Activated naive CD4-positive, alpha-beta T cell (primary cell): ENCODE data around the gene ZNF527.
"Not testable (repeated sequence)": the region's sequence is repeated elsewhere in the genome, so short reads cannot be mapped to it uniquely, and the experiment has no call there.

Experiments used
- DNase-seq, 4 experiments: peaks; one replicate each; lab custom pipeline; 2025; lab: John Stamatoyannopoulos, UW

Gene ZNF527

DNA sequence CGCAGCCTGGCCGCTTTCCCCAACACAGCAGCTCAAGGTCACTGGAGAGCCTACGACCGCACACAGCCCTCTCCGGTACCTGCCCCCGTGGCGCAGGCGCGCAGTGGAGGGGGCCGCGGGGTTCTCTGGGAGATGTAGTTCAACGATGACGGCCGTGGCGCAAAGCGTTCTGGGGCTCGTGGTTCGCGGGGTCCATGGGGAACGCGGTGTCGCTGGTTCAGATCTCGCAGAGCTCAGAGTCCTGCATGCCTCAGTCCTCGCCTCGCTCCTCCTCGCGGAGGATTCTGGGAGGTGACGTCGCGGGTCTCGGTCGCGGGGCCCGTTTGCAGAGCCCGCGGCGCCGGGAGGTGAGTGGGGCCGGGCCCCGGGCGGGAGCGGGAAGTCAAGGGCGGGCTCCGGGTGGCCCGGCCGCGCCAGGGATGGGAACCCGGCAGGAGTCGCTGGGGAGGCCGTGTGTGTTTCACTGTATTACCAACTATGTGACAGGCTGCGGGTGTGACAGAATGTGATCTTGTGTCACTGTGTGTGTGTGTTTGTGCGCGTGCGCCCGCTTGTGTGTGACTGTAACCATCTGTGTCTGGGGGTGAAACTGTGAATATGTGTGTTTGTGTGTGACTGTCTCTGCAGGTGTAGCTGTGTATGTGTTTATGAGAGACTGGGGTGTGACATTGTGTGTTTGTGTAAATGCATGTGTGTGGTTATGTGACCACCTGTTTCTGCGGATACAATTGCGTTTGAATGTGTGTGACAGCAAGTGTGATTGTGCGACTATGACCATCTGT lies at the start of gene ZNF527:
Gene ZNF527, plus strand, starts transcription at position 220 of the 782 bp plus-strand sequence. CDS start 3,100 bp downstream, outside the sequence.
- peak; percentile 88 to 96 (median 93) for DNase-seq

DNA sequence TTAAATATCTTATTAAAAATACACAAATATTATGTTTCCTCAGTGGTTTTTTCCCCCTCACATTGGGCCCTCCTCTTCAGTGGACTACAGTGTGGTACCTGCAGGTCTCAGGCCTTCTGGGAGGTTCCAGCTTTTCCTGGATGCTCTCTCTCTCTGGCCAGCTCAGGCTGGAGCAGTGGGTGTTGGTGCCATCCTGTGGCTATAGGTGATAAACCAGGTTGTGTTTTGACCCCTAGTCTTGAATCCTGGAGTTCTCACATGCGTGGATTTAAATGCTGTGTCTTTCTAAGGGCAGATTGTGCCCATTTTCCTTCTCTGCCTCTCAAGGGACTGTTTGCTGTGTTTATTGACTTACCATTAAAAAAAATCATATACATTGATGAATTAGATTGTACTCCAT lies 41.2 kb upstream of the ZNF527 start:
- no peak for DNase-seq

DNA sequence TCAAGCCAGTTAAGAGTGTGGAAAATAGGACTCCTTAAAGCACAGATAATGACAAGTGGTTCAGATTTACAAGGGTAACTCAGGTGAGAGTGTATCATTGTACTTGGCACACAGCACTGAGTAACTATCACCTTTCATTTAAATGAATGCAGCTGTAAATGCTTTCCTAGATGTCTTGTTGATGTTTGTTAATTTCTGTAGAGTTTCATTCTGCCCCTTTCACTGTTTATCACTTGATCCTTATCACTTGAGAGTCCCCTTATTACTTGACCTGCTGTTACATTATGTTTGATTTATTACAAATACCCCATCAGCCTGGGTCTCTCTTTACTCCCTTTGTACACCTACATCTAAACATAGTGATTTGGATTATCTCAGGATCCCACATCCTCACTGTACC lies 38.1 kb upstream of the ZNF527 start:
- DNase-seq = no peak

DNA sequence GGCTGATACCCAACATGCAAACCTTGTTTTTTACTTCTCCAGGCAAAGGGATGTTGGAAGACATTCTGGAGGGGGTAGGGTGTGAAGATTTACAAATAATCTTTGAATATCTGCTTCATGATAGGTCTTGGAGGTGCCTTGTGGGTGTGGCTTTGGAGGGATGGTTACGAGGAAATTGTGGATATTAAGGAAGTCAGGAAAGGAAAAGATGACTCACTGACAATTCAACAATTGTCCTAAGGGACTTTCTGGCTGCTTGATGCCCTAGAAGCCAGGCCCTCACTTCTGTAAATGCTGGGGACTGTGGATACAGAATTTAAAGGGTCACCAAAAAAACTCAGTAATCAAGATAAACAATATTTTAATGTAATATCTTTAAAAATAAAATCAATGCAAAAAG lies 37.4 kb upstream of the ZNF527 start:
- DNase-seq = no peak

DNA sequence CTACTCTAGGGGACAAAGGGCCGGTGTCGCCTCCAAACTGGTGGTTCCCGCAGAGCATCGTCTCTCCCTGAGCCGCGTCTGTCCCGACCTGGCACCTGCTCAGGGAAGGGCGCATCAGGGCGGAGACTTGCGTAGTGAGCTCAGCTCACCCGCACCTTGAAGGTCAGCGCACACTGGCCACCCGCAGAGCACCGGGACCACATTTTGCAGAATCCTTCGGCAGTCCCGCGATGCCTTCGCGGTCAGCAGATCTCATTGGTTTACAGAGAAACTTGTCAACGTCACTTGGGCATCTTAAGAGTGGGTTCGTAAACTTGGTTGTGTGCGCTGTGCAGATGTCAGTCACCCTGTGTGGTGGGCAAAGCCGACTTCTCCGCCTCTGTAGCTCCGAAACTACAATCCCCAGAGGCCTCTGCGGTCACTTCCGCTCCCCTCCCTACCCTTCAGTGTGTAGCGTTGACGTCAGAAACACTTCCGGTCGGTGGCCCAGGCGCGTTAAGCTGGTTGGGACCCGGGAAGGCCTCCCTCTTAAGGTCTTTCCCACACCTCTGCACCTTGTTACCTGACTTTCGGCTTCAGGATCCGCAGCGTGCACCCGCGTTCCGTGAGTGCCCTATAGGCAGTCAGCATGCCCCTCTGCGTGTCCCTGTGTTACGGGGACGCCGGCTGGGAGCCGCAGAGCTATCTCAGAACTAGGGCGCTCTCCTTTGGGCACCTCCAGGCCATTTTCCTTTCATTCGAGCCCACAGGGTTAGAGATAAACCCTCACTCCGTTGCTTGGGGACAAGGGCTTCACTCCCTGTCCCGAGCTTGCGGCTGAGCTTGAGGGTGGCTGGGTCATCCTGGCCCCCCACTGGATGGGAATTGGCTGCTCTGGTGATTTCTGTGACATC lies 36.5 kb upstream of the ZNF527 start:
- peak; percentile 29 to 70 (median 52) for DNase-seq

DNA sequence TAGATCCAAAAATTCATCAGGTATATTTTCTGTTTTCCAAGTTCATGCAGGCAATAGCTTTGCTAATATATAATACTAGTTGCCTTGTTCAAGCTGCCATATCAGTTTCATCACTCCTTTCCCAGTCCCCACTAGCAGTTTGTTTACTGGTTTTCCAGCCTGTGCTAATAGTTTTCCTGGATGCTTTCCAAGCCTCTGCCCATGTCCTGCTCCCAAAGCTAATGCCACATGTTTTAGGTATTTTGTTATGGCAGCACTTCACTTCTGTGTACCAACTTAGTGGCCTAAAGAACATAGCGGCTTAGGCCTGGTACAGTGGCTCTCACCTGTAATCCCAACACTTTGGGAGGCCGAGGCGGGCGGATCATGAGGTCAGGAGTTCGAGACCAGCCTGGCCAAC lies 28.1 kb upstream of the ZNF527 start:
- DNase-seq = no peak

DNA sequence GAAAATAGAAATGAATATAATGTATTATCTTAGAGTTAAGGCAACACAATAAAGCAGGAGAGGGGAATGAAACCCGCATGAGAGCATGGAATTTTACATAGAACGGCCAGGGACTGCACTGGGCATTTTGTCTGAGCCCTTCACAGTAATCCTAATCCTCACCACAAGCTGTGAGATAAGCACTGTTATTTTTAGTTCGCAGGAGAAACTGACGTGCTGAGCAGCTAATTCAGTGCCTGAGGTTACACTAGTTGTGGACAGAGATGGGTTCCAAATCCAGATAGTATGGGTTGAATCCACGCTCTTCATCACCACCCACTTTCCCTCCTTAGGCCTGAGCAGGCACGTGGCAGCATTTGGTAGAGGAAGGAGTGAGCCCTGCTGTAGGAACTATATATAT lies 24.8 kb upstream of the ZNF527 start:
- no peak for DNase-seq

DNA sequence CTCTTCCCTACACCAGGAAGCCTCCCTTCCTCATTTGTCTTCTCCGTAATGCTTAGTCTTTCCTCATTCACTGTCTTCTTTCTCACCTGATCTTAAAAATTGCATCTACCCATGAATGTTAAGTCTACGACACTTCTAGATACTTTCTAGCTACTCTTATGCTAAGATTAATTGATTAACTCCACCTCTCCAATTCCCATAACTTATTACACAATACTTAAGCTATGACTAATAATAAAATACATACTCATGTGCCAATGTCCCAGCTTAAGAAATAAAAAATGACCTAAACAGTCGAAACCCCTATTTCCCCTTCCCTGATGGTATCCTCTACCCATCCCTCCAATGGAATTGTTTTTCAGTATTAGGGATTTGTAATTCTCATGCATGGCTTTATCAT lies 22.8 kb upstream of the ZNF527 start:
- DNase-seq = no peak

DNA sequence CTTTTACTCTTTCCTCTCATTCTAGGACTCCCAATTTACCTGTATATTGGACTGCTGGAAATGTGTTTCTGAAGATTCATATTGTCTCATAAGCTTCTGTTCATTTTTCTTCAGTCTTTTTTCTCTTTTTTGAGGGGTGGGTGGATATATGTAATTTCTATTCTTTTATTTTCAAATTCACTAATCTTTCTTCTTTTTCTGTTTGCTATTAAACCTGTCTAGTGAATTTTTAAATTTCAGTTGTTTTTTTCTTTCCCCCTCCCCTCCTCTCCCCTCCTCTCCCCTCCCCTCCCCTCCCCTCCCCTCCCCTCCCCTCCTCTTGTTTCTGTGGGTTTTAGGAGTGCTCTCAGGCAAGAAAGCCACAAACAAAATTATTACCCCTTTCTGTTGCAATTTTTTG lies 16.9 kb upstream of the ZNF527 start:
- DNase-seq = no peak

DNA sequence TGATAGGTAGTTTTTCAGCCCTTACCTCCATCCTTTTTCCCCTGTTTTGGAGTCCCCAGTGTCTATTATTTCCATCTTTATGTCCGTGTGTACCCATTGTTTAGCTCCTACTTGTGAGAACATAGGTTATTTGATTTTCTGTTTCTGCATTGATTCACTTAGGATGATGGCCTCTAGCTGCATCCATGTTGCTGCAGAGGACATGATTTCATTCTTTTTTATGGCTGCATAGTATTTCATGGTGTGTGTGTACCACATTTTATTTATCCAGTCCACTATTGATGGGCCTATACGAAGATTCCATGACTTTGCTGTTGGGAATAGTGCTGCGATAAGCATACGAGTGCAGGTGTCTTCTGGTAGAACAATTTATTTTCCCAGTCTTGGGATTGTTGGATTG lies 15.0 kb upstream of the ZNF527 start:
- no peak for DNase-seq

DNA sequence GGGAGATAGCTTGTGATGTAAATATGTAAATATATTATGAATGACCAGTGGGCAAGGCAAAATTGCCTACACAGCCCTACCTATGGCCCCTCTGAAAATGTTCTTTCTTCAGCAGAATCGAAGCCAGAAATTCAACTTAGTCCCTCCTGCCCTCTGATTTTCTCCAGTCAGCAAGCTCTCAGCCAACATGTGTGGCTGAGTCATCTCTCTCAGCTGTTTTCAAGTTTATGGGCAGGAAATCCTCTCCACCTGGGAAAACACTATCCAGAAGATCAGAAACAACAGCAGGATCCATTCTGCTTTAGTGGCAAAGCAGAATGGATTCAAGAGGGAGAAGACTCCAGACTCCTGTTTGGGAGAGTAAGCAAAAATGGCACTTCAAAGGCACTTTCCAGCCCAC lies 8.9 kb upstream of the ZNF527 start:
- DNase-seq = no peak

DNA sequence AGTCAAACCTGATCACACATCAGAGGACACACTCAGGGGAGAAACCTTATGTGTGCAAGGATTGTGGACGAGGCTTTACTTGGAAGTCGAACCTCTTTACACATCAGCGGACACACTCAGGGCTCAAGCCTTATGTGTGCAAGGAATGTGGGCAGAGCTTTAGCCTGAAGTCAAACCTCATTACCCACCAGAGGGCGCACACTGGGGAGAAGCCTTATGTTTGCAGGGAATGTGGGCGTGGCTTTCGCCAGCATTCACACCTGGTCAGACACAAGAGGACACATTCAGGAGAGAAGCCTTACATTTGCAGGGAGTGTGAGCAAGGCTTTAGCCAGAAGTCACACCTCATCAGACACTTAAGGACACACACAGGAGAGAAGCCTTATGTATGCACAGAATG lies 8.2 kb upstream of the ZNF527 start:
- DNase-seq = no peak

DNA sequence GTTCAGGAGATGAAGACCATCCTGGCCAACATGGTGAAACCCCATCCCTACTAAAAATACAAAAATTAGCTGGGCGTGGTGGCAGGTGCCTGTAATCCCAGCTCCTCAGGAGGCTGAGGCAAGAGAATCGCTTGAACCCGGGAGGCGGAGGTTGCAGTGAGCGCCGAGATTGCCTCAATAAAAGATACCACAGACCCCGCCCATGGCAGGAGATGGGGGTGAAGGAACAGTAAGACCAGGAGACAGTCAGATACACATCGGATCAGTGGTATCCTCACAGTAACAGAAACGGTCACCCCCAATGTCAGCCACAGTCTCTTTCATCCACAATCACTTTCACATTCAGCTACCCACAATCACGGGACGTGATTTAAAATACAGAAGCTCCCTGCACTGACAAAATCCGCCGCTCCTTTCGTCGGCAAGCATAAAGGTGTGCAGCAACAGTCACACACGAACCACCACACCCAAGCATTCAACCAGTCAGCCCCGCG lies 466 bp upstream of the ZNF527 start:
- not testable (repeated sequence) for DNase-seq

DNA sequence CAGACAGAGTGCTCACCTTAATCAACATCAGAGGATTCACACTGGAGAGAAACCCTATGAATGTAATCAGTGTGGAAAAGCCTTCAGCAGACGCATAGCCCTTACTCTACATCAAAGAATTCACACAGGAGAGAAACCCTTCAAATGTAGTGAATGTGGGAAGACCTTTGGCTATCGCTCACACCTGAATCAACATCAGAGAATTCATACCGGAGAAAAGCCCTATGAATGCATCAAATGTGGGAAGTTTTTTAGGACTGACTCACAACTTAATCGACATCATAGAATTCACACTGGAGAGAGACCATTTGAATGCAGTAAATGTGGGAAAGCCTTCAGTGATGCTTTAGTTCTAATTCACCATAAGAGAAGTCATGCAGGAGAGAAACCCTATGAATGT lies 18.3 kb downstream of the ZNF527 start:
- no peak for DNase-seq

DNA sequence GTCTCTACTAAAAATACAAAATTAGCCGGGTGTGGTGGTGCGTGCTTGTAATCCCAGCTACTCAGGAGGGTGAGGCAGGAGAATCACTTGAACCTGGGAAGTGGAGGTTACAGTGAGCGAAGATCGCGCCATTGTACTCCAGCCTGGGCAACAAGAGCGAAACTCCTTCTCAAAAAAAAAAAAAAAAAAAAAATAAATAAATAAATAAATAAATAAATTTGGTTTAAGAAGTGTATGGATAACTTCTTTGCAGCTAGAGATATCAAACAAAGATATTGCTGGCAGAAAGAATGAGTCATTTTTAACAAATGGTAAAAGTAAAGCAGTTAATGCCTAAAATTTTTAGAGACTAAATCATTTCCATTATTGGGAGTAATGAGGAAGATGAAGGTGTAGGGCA lies 20.5 kb downstream of the ZNF527 start:
- not testable (repeated sequence) for DNase-seq

DNA sequence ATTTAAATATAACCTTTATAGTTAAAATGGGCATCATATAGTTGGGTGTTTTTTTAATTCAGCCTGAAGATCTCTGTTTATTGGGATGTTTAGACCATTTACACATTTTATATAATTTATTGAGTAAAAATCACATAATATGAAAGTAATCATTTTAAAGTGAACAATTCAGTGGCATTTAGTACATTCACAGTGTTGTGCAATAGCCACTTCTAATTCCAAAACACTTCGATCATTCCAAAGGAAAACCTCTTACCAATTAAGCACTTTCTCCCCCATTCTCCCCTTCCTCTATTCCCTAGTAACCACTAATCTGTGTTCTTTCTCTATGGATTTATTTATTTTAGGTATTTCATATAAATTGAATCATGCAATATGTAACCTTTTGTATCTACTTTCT lies 30.2 kb downstream of the ZNF527 start:
- DNase-seq = no peak

DNA sequence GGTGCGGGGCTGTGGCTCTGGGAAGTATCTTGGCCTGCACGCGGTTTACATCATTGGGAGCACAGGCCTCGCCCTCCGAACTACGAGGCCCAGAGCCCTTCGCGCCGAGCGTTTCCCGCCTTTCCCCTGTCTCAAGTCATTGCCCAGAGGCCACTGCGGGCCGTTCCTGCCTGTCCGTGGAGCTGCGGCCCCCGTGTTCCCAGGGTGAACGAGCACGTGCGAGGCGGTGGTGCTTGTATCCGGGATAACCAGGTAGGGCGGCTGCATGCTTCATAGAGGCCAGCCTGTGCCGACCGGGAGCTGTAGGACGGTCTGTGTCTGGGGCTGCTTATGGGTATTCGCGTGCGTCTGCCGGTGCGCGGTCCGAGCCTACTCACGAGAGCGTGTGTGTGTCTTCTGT lies 32.5 kb downstream of the ZNF527 start:
- DNase-seq = no peak

DNA sequence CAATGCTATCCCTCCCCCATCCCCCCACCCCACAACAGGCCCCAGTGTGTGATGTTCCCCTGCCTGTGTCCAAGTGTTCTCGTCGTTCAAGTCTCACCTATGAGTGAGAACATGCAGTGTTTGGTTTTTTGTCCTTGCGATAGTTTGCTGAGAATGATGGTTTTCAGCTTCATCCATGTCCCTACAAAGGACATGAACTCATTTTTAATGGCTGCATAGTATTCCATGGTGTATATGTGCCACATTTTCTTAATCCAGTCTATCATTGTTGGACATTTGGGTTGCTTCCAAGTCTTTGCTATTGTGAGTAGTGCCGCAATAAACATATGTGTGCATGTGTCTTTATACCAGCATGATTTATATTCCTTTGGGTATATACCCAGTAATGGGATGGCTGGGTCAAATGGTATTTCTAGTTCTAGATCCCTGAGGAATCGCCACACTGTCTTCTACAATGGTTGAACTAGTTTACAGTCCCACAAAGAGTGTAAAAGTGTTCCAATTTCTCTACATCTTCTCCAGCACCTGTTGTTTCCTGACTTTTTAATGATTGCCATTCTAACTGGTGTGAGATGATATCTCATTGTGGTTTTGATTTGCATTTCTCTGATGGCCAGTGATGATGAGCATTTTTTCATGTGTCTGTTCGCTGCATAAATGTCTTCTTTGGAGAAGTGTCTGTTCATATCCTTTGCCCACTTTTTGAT lies 35.4 kb downstream of the ZNF527 start:
- DNase-seq = not testable (repeated sequence)

DNA sequence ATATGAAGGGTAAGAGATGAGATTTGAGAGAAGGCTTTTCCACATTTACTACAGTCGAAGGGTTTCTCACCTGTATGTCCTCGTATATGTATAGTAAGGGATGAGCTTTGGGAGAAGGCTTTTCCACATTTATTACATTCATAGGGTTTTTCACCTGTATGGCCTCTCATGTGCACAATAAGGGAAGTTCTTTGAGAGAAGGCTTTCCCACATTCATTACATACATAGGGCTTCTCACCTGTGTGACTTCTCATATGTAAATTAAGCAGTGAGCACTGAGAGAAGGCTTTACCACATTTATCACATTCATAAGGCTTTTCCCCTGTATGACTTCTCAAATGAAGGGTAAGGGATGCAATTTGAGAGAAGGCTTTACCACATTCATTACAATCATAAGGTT lies 41.8 kb downstream of the ZNF527 start:
- DNase-seq = no peak

DNA sequence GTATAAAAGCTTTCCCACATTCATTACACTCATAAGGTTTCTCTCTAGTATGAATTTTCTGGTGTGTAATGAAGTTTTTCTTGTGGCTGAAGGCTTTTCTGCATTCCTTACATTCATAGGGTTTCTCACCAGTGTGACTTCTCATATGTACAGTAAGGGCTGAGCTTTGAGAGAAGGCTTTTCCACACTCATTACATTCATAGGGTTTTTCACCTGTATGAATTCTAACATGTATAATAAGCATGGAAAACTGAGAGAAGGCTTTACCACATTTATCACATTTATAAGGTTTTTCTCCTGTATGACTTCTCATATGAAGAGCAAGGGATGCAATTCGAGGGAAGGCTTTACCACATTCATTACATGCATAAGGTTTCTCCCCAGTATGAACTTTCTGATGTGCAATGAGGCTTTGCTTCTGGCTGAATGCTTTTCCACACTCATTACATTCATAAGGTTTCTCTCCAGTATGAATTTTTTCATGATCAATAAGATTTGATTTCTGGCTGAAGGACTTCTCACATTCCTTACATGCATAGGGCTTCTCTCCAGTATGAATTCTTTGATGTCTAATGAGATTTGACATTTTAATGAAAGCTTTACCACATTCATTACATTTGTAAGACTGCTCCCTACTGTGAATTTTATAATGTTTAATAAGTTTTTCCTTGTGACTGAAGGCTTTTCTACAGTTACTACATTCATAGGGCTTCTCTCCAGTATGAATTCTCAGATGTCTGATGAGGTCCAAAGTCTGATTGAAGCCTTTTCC lies 42.6 kb downstream of the ZNF527 start:
- DNase-seq = no peak
